GM10266 (cell line): Measurements from ENCODE around the gene NME1.

Experiments used
- DNase-seq: peaks from one replicate; pipeline ENCODE4 v3.0.0; 2012; ENCODE audit errors: extremely low spot score
- TF ChIP-seq, protein P1 (sequence below): IDR thresholded peaks from 2 replicates; pipeline ENCODE4 v1.5.1; 2012; ENCODE audit warnings: mild to moderate bottlenecking, low read depth; ENCODE audit not compliant: control insufficient read depth, insufficient read depth; ENCODE audit errors: missing control alignments

The NME1 gene

GRCh38 chr17:51152766-51153209, 571 bp upstream of the NME1 start:
- TF ChIP-seq, protein P1, sequence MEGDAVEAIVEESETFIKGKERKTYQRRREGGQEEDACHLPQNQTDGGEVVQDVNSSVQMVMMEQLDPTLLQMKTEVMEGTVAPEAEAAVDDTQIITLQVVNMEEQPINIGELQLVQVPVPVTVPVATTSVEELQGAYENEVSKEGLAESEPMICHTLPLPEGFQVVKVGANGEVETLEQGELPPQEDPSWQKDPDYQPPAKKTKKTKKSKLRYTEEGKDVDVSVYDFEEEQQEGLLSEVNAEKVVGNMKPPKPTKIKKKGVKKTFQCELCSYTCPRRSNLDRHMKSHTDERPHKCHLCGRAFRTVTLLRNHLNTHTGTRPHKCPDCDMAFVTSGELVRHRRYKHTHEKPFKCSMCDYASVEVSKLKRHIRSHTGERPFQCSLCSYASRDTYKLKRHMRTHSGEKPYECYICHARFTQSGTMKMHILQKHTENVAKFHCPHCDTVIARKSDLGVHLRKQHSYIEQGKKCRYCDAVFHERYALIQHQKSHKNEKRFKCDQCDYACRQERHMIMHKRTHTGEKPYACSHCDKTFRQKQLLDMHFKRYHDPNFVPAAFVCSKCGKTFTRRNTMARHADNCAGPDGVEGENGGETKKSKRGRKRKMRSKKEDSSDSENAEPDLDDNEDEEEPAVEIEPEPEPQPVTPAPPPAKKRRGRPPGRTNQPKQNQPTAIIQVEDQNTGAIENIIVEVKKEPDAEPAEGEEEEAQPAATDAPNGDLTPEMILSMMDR: no peak
- no peak for DNase-seq

- TF ChIP-seq, protein P1: peak; percentile 2
- DNase-seq: no peak
These were observed 817 bp downstream of the NME1 start for GRCh38 chr17:51154176-51154575.

- DNase-seq: no peak
- TF ChIP-seq, protein P1: no peak
These were observed 2.1 kb downstream of the NME1 start for GRCh38 chr17:51155416-51155815.

DNA sequence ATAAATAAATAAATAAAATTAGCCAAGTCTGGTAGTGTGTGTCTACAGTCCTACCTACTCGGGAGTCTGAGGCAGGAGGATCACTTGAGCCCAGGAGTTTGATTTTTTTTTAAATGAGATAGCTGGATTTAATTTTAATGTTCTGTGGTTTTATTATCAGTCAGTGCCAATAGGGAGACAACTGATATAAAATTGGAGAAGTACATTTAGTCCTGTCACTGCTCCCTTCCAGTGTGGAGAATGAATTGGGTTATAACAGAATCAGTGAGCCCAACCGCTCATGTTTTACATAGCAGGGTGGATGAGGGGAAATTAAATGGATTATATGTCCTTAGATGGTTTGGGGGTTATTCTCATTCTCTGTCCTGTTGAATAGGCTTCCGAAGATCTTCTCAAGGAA, 6.2 kb downstream of the NME1 start:
- DNase-seq: no peak
- TF ChIP-seq, protein P1: no peak

DNA sequence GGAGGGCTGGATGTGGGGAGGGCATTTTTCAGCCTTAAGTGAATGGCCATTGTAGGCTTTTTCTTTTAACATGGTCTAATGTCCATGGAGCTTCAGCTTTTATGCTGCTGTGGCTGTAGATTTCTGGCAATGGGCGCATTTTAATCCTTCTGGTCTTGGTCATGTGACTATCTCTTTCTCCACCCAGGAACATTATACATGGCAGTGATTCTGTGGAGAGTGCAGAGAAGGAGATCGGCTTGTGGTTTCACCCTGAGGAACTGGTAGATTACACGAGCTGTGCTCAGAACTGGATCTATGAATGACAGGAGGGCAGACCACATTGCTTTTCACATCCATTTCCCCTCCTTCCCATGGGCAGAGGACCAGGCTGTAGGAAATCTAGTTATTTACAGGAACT, 8.2 kb downstream of the NME1 start:
- DNase-seq: no peak
- TF ChIP-seq, protein P1: no peak

DNA sequence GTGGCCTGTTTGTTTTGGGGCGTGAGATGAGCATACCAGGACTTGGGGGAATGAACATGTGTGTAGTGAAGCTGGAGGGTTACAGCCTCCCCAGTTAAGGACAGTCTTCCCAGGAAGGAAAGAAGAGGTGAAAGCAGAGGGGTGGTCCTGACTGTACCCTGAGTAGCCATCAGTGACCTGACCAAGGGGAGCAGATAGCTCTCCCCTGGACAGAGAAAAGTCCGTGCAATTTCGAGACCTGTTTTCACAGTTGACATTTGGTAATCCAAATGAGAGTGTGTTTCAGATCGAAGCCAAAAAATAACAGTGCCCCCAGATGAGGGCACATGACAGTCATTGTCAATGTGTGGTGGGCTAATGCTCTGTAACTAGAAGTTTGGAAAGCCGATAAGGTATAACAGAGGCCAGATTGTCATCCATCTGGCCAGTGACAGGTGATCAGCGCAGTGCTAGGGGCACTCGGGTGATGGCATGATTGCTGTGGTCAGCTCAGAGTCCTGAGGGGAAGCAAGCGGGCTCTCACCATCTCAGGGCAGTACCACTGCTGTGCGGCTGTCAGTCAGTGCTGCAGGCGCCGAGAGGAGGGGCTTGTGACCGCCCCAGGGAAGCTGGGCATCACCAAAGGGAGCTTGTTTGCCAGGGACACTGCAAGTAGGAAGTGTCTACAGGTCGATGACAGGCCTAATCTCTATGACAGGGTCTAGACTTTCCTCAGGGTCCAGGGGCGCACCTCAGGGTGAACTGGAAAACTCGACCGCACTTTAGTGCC, 11.7 kb downstream of the NME1 start:
- TF ChIP-seq, protein P1: no peak
- DNase-seq: peak; percentile 20

DNA sequence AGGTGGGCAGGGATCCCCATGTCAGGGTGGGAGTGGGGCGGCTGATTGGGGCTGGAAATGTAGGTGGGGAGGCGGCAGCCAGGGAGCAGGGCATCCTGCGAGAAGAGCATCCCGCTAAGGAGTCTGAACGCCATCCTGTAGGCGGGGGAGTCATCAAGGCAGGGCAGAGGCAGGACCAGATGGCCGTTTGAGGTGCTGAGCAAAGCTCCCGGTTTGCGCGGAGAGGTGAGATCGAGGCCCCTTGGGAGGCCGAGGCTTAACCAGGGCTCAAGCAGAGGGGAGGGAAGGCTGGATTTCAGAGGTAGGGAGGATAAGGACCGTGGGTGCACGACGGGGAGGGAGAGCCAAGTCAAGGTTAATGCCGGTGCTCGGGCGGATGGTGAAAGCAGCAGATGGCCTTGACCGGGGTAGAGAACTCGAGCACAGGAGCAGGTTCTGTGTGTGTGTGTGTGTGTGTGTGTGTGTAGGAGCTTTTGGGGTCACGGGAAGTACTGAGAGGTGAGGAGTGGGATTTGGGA, 12.4 kb downstream of the NME1 start:
- peak; percentile 46 for DNase-seq
- TF ChIP-seq, protein P1: no peak
